Nephron (organoid): ENCODE results near the gene ATF7.
"Not testable (repeated sequence)": the region's sequence is repeated elsewhere in the genome, so short reads cannot be mapped to it uniquely, and the experiment has no call there.

Experiments used
- H3K27ac Mint-ChIP-seq, 3 experiments: 2 replicates each; pipeline ENCODE4 v1.8.0; 2020; ENCODE audit warnings: mixed read lengths in 3 of 3, mild to moderate bottlenecking in 2 of 3, moderate library complexity in 1 of 3
- H3K27me3 Mint-ChIP-seq: 2 replicates; pipeline ENCODE4 v1.8.0; 2021; ENCODE audit warnings: low read depth, mild to moderate bottlenecking, moderate library complexity, mixed read lengths
- H3K36me3 Mint-ChIP-seq: 2 replicates; pipeline ENCODE4 v1.8.0; 2020; ENCODE audit warnings: low read depth, mixed read lengths
- H3K4me1 Mint-ChIP-seq: 2 replicates; pipeline ENCODE4 v1.8.0; 2020; ENCODE audit warnings: mixed read lengths
- H3K4me3 Mint-ChIP-seq, 3 experiments: 2 replicates each; pipeline ENCODE4 v1.8.0; 2020; ENCODE audit warnings: mild to moderate bottlenecking in 3 of 3, mixed read lengths in 3 of 3, moderate library complexity in 2 of 3
- H3K9me3 Mint-ChIP-seq: 2 replicates; pipeline ENCODE4 v1.8.0; 2020; ENCODE audit warnings: mixed read lengths
- TF ChIP-seq, protein P1 (sequence below), 3 experiments: fragments of 200-600 bp; sonication (generic); IDR thresholded peaks; one replicate each; pipeline ENCODE4 v1.5.0; 2021; ENCODE audit warnings: antibody characterized with exemption in 3 of 3; ENCODE audit not compliant: unreplicated experiment in 3 of 3

Gene ATF7

DNA sequence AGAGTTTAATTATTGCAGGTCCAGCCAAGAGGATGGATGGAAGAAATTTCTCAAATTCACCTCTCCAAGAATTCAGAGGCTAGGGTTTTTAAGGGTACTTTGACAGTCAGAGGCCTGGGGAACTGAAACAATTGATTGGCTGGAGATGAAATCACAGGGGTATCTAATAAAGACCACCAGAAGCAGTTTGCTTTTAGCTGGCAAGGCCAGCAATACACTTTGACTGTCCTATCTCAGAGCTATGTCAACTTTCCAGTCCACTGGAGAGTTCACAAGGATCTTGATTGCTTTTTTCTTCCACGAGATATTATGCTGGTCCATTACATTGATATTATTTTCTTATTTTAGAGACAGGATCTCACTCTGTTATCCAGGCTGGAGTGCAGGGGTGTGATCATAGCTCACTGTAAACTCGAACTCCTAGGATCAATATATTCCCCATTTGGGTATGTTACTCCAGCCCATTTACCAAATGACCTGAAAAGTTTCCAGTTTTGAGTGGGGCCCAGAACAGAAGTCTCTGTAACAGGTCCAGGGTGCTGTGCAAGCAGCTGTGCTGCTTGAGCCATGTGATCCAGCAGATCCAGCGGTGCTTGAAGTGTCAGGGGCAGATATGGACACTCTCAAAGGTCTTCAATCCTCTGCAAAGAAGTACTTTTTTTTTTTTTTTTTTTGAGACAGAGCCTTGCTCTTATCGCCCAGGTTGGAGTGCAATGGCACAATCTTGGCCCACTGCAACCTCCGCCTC is 17.2 kb upstream of the ATF7 start:
- Mint-ChIP-seq H3K36me3 (no peaks in the 10 kb centered on the region), H3K27me3 (no peaks in the 10 kb centered on the region), H3K4me1 (no peaks in the 10 kb centered on the region), H3K27ac (no peak overlapping the region), H3K4me3 (no peak overlapping the region), H3K9me3 (peaks cover 5% of the 10 kb centered on the region)
- TF ChIP-seq, protein P1, sequence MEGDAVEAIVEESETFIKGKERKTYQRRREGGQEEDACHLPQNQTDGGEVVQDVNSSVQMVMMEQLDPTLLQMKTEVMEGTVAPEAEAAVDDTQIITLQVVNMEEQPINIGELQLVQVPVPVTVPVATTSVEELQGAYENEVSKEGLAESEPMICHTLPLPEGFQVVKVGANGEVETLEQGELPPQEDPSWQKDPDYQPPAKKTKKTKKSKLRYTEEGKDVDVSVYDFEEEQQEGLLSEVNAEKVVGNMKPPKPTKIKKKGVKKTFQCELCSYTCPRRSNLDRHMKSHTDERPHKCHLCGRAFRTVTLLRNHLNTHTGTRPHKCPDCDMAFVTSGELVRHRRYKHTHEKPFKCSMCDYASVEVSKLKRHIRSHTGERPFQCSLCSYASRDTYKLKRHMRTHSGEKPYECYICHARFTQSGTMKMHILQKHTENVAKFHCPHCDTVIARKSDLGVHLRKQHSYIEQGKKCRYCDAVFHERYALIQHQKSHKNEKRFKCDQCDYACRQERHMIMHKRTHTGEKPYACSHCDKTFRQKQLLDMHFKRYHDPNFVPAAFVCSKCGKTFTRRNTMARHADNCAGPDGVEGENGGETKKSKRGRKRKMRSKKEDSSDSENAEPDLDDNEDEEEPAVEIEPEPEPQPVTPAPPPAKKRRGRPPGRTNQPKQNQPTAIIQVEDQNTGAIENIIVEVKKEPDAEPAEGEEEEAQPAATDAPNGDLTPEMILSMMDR (IDR thresholded peaks at IDR 0.05; ENCODE audit: unreplicated experiment in 3 of 3): no peak

GRCh38 chr12:53638057-53638456 is 11.9 kb upstream of the ATF7 start:
- Mint-ChIP-seq H3K9me3 (no peaks in the 10 kb centered on the region), H3K27ac (no peak overlapping the region), H3K4me1 (no peaks in the 10 kb centered on the region), H3K4me3 (no peak overlapping the region), H3K36me3 (no peaks in the 10 kb centered on the region), H3K27me3 (peaks cover 3% of the 10 kb centered on the region)
- TF ChIP-seq, protein P1 (IDR thresholded peaks at IDR 0.05; ENCODE audit: unreplicated experiment in 3 of 3): no peak

- no peaks in the 10 kb centered on the region for H3K9me3 Mint-ChIP-seq
- H3K4me1 Mint-ChIP-seq: no peaks in the 10 kb centered on the region
- peaks cover 3% of the 10 kb centered on the region for H3K27me3 Mint-ChIP-seq
- TF ChIP-seq, protein P1 (IDR thresholded peaks at IDR 0.05; ENCODE audit: unreplicated experiment in 3 of 3): no peak
- H3K4me3 Mint-ChIP-seq: no peak overlapping the region
- no peak overlapping the region for H3K27ac Mint-ChIP-seq
- H3K36me3 Mint-ChIP-seq: no peaks in the 10 kb centered on the region
Observed at GRCh38 chr12:53636641-53637040, 10.5 kb upstream of the ATF7 start.

- H3K4me3 Mint-ChIP-seq, H3K4me1 Mint-ChIP-seq, H3K36me3 Mint-ChIP-seq, H3K9me3 Mint-ChIP-seq, H3K27me3 Mint-ChIP-seq, H3K27ac Mint-ChIP-seq: not testable (repeated sequence)
Observed at GRCh38 chr12:53635708-53636107, 9.5 kb upstream of the ATF7 start.

- Mint-ChIP-seq H3K36me3 (no peaks in the 10 kb centered on the region), H3K4me1 (peaks cover 5% of the 10 kb centered on the region), H3K27ac (no peak overlapping the region), H3K27me3 (peaks cover 4% of the 10 kb centered on the region), H3K9me3 (no peaks in the 10 kb centered on the region), H3K4me3 (no peak overlapping the region)
- TF ChIP-seq, protein P1 (IDR thresholded peaks at IDR 0.05; ENCODE audit: unreplicated experiment in 3 of 3): no peak
Observed at GRCh38 chr12:53631721-53632120, 5.5 kb upstream of the ATF7 start.

GRCh38 chr12:53627919-53628318 is 1.7 kb upstream of the ATF7 start:
- peaks cover 32% of the 10 kb centered on the region for H3K4me1 Mint-ChIP-seq
- no peaks in the 10 kb centered on the region for H3K36me3 Mint-ChIP-seq
- no peak overlapping the region for H3K27ac Mint-ChIP-seq
- no peak overlapping the region for H3K4me3 Mint-ChIP-seq
- no peaks in the 10 kb centered on the region for H3K9me3 Mint-ChIP-seq
- peaks cover 4% of the 10 kb centered on the region for H3K27me3 Mint-ChIP-seq
- TF ChIP-seq, protein P1 (IDR thresholded peaks at IDR 0.05; ENCODE audit: unreplicated experiment in 3 of 3): no peak
